ENCODE results near the gene HYCC1.
"Not testable (repeated sequence)": the region's sequence is repeated elsewhere in the genome, so short reads cannot be mapped to it uniquely, and the experiment has no call there.

The HYCC1 gene

DNA sequence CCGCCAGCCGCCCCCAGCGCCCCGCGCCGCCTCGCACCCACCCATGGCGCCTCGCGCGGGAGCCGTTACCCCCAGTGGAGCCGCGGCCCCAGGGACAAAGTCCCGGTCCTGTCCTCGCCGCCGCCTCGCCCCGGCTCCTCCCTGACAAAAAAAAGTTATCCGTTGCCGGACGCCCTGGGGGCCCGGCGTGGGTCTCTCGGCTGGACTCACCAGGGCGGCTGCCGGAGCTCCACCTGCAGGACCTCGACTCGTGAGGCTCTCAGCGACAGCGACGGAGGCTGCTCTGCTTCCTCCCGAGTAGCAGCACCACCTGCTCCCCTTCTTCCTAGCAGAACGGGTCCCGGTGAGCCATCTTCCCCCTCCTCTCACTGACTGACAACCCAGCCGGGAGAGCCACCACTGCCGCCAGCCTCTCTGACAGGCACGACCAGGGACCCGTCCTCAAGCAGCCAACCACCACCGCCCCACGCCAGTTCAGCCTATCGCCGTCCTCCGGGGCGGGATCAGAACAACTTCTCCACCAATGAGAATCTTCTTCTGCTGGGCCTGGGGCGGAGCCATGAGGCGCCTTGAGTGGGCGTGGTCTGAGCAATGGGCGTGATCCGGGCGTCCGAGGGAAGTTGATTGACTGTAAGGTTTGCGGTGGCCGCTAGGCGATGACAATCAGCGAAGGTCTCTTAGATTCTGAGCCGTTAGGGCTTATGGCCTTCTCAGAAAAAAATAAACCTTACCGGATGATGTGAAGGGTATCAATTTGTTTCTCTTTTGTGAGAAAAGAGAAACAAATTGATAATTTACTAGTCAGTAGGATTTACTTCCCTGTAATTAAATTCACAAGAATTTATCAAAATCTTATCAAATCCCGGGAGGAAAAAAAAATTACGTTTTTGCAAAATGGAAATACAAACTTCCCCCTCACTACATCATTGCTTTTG, at the start of gene HYCC1:
TSS of gene HYCC1 (minus strand) at position 416 of the 935 bp plus-strand sequence. CDS start 23,019 bp downstream, outside the sequence.
- DNase-seq (ENCODE audit: low read depth in 1 of 2, low spot score in 1 of 2): peak; percentile 96 to 97

DNA sequence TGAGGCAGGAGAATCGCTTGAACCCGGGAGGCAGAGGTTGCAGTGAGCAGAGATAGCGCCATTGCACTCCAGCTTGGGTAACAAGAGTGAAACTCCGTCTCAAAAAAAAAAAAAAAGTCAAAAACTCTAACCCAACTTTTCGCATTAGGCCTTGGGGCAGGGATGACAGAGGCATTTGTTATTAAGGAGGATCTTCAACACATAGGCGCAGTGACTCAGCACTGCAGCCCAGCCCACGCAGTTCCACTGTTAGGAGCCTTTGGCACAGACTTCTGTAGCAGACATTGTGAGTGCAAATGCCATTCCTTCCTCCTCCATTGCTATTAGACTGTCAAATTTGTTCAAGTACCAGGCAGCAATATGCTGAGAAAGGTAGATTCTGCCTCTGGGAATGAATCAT, 48.5 kb upstream of the HYCC1 start:
- DNase-seq (ENCODE audit: low read depth in 1 of 2, low spot score in 1 of 2): no peak

DNA sequence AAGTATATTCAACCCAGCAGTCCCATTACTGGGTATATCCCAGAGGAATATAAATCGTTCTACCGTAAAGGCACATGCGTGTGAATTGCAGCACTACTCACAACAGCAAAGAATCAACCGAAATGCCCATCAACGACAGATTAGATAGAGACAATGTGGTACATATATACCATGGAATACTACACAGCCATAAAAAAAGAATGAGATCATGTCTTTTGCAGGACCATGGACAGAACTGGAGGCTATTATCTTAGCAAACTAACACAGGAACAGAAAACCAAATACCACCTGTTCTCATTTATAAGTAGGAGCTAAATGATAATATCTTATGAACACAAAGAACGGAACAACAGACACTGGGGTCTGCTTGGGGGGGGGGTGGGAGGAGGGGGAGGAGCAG, 47.4 kb upstream of the HYCC1 start:
- DNase-seq (ENCODE audit: low read depth in 1 of 2, low spot score in 1 of 2): no peak

DNA sequence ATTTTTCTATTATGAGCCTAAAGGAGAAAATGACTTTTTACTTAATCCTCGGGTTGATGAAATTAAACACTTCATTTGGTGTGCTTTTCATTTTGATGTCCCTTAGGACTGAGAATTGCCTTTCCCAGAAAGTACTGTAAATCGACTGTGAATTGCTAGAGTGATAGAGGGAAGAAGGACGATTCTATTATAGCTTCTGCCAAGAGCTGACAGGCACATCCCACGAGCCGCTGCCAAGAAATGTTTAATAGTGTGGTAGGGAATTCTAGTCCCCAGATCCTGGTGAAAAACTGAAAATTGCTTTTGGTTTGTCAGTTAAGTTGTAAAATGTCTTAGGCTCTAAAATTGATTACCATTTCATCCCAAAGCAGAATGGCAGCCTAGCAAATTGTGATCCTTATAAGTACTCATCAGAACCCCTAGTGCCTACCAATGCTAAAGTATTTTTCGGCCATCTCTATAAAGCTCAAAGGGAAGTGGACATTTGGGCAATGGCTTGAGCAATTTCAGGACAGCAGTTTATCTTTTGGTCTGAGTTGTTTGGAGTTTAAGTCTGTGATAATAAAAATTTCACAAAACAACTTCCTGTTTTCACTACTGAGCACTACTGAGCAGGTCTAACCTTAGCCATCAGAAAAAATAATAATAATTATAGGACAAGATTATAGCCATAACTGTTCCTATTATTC, 44.6 kb upstream of the HYCC1 start:
- no peak for DNase-seq (ENCODE audit: low read depth in 1 of 2, low spot score in 1 of 2)

DNA sequence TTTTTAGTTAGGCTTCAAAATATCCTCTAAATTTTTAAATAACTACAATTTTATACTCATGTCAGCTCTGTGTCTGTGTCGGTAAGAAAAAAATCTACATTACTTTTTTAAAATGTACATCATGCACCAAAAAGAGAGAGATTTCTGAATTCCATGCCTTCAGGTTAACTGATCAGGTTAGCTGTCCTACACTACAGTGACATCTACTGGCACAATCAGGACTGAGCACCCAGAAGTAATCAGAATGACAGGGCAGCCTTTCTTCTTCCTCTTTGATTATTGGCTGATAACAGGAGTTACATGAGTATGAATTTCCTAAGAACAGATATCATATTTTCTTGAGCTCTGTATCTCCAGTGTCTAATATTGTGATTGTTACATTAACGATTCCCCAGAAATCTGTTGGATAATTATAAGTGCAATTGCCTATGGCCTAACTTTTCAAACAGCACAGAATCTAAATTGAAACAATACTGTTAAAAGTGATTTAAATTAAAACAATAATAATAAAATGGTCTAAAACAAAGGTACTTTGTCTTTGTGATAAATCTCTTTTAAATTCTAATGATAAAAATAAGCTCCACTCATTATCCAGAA, 41.8 kb upstream of the HYCC1 start:
- DNase-seq (ENCODE audit: low read depth in 1 of 2, low spot score in 1 of 2): peak in 1 of 2 donors; percentile 4

DNA sequence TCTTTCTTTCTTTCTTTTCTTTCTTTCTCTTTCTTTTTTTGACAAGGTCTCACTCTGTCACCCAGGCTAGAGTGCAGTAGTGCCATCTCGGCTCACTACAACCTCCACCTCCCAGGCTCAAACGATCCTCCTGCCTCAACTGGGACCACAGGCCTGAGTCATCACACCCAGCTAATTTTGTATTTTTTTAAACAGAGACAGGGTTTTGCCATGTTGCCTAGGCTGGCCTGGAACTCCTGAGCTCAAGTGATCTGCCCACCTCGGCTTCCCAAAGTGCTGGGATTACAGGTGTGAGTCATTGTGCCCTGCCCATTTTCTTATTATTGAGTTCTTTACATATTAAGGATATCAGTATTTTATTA, 37.2 kb upstream of the HYCC1 start:
- DNase-seq (ENCODE audit: low read depth in 1 of 2, low spot score in 1 of 2): not testable (repeated sequence)

DNA sequence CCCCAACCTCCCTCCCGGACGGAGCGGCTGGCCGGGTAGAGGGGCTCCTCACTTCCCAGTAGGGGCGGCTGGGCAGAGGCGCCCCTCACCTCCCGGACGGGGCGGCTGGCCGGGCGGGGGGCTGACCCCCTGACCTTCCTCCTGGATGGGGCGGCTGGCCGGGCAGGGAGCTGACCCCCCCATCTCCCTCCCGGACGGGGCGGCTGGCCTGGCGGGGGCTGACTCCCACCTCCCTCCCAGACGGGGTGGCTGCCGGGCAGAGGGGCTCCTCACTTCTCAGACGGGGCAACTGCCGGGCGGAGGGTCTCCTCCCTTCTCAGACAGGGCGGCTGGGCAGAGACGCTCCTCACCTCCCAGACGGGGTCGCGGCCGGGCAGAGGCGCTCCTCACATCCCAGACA, 32.4 kb upstream of the HYCC1 start:
- not testable (repeated sequence) for DNase-seq (ENCODE audit: low read depth in 1 of 2, low spot score in 1 of 2)

DNA sequence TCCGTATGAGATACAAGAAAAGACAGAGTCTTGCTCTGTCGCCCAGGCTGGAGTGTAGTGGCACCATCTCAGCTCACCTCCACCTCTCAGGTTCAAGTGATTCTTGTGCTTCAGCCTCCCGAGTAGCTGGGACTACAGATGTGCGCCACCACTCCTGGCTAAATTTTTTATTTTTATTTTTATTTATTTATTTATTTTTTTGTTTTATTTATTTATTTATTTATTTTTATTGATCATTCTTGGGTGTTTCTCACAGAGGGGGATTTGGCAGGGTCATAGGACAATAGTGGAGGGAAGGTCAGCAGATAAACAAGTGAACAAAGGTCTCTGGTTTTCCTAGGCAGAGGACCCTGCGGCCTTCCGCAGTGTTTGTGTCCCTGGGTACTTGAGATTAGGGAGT, 31.2 kb upstream of the HYCC1 start:
- DNase-seq (ENCODE audit: low read depth in 1 of 2, low spot score in 1 of 2): not testable (repeated sequence)

DNA sequence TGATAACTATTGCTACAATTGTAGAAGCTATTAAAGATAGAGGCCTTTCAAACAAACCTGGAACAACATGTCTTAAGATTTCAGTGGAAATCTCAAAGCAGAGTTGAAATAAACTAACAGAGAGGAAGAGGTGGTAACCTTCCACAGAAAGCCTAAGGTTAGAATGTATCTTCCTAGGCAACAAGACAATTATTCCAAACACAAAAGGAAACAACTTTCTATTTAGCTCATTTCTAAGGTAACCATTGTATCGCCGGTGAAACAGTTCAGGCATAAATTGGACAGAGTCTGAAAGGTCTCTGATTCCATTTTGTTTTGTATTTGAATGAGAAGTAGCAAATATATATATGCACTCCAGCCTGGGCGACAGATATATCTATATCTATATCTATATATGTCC, 30.7 kb upstream of the HYCC1 start:
- no peak for DNase-seq (ENCODE audit: low read depth in 1 of 2, low spot score in 1 of 2)

DNA sequence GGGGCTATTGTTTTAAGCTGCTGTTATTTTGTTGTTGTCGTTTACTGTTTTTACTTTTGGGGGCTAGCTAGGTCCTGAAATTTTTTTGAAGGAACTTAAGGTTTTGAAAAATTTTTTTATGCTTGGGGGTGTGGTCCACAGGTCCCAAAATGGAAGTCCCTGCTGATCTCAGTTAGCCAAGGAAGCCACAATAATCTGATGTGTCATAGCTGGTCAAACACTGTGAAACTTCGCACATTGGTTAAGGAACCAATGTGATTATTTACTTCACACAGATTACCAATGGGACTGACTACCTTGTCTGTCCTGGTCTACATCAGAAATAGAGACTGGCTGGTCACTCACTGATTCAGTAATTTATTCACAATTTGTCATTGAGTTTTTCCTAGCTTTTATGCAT, 29.5 kb upstream of the HYCC1 start:
- no peak for DNase-seq (ENCODE audit: low read depth in 1 of 2, low spot score in 1 of 2)

DNA sequence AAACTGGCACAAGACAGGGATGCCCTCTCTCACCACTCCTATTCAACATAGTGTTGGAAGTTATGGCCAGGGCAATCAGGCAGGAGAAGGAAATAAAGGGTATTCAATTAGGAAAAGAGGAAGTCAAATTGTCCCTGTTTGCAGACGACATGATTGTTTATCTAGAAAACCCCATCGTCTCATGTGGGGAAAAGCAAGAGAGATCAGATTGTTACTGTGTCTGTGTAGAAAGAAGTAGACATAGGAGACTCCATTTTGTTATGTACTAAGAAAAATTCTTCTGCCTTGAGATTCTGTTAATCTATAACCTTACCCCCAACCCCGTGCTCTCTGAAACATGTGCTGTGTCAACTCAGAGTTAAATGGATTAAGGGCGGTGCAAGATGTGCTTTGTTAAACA, 25.7 kb upstream of the HYCC1 start:
- not testable (repeated sequence) for DNase-seq (ENCODE audit: low read depth in 1 of 2, low spot score in 1 of 2)

DNA sequence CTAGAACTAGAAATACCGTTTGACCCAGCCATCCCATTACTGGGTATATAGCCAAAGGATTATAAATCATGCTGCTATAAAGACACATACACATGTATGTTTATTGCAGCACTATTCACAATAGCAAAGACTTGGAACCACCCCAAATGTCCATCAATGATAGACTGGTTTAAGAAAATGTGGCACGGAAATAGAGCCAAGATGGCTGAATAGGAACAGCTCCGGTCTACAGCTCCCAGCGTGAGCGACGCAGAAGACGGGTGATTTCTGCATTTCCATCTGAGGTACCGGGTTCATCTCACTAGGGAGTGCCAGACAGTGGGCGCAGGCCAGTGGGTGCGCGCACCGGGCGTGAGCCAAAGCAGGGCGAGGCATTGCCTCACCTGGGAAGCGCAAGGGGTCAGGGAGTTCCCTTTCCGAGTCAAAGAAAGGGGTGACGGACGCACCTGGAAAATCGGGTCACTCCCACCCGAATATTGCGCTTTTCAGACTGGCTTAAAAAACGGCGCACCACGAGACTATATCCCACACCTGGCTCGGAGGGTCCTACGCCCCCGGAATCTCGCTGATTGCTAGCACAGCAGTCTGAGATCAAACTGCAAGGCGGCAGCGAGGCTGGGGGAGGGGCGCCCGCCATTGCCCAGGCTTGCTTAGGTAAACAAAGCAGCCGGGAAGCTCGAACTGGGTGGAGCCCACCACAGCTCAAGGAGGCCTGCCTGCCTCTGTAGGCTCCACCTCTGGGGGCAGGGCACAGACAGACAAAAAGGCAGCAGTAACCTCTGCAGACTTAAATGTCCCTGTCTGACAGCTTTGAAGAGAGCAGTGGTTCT, 21.8 kb upstream of the HYCC1 start:
- not testable (repeated sequence) for DNase-seq (ENCODE audit: low read depth in 1 of 2, low spot score in 1 of 2)

DNA sequence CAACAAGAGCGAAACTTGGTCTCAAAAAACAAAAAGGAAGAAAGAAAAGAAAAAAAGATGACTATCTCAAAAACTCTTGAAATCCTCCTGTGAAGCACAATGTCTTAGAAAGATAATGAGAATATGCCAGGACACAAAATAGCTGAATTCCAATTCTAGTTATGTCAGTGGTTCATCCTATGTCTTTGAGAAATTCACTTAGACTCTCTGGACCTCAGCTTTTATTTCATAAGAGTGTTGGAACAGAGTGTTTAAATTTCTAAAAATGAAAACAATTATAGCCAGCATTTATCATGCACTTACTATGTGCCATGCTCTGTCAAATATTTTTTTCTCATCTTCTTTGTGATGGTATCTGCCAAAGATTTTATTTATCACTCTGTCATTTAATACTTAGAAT, 13.3 kb upstream of the HYCC1 start:
- no peak for DNase-seq (ENCODE audit: low read depth in 1 of 2, low spot score in 1 of 2)

DNA sequence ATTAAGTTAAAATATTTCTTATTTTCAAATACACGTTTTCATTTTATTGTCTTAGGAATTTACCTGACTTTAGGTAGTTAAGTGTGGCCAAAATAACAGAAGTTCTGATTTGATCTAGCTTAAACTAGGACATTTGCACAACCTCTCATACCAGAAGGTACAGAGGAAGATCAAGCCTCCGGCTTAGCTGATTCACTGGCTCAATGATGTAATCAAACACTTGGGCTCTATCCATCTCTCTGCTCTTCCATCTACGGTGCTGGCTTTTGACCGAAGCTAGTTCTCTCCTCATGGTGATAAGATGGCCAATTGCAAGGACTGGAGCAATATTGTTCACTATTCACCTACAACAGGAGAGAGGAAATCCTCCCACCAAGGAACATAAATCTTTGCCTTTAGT, 12.2 kb upstream of the HYCC1 start:
- DNase-seq (ENCODE audit: low read depth in 1 of 2, low spot score in 1 of 2): no peak

DNA sequence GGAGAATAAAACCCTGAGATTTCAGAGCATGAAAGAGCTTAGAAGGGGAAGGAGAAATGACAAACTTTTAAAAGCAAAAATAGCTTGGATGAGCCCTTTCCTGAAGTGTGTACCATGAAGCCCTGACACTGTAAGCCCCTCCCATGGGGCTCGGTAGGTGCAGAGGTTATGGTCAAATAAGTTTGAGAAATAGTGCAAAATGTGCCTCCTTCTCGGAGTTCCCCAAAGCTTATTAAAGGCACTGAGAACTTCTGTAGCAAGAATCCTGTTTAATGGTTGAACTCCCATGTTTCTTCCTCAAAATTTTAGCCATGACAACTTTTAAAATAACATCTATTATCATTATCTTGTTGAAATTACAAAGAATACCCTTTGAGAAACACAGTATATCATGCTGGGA, 10.5 kb upstream of the HYCC1 start:
- DNase-seq (ENCODE audit: low read depth in 1 of 2, low spot score in 1 of 2): no peak

DNA sequence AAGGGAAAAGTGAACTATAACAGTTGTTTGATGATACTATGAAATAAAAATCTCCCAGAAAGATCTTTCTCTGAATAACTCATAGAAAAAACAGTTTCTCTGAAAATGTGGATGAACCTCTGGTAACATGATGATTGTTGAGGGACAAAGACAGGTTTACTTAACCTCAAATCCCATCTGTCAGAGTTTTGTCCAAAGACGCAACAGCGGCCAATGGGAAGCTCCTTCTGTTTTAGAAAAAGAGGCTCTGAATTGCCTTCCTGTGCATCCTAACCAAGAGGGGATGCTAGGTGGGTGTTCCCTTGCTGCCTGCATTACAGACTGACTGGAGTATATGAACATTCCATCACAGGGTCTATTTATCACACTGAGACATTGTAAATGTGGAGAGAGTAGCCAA, 8.9 kb upstream of the HYCC1 start:
- DNase-seq (ENCODE audit: low read depth in 1 of 2, low spot score in 1 of 2): no peak

DNA sequence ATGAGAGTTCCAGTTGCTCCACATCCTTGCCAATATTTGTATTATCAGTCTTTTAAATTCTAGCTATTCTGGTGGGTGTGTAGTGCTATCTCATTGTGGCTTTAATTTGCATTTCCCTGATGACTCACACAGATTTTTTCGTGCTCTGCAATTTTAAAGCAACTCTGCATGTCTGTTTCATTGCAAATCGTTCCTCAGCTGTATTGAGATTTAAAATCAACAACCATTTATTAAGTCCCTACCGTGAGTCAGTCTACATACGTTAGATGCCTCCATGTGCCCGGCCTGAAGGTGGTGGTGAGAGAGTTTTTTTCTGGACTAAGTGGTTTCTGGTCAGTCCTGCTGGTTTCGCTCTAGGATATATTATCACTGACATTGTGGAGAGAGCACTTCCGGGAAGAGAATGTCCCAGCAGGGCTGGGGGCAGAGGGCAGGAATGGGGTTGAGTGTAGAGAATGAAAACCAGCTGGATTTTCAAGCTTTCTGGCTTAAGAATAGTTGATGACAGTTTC, 8.4 kb upstream of the HYCC1 start:
- DNase-seq (ENCODE audit: low read depth in 1 of 2, low spot score in 1 of 2): no peak

DNA sequence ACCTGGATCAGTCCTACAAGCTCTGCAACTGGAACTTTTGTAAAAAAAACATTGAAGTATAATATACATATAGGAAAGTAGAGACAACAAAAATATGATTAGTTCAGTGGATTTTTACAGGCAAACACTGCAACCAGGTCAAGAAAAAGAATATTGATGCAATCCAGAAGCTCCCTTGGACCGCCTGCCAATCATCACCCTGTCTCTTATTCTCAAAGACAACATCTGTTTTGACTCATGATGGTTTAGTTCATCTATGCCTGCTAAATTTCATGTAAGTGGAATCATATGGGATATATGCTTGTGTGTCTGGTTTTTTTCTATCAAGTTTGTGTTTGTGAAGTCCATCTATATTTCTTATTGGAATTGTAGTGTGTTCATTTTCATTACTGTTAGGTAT, 7.7 kb upstream of the HYCC1 start:
- no peak for DNase-seq (ENCODE audit: low read depth in 1 of 2, low spot score in 1 of 2)

DNA sequence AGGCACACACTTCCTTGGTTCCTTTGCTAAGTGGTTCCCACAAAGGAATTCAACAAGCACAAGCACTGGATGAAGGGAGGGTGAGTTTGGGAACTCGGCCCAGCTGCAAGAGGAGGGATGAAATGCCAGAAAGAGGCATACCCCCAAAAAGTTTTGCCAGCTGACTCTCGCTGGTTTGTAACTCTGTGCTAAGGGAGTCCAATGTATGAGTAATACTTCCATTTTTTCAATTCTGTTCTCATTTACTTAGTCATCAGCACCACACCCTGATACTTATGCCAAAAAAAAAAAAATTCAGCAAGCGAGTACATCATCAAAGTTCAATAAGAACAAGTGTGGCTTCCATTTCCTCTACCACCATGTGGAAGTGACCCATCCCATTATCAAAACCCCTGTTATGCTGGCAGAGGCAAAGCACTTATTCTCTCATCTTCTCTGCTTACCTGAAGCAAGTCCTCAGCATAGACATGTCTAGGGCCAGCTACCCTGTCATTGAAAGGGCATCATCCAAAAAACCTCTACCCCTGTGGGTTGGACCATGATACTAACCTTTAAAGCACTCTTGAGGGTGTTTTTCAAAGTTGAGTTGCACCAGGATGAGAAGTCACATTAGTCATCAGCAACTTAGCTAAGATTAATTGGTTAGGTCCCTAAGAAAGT, 6.9 kb upstream of the HYCC1 start:
- no peak for DNase-seq (ENCODE audit: low read depth in 1 of 2, low spot score in 1 of 2)

DNA sequence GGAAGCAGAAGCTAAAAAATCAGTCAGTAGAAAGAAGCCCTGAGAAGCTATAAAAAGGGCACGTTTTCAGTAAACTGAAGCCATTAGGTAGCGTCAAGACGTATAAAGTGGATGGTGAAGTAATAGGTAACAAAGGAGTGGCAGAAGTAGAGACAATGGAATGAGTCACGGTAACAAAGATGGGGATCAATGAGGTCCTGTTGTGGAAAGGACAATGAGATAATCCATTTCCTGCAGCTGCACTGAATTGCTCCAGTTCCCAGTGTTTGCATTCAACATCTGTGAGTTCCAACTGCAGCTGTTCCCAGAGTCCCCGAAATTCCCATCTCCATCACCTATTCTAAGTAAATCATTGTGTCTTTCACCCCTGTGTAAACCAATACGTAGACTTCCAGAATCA, 4.8 kb upstream of the HYCC1 start:
- DNase-seq (ENCODE audit: low read depth in 1 of 2, low spot score in 1 of 2): no peak

Measured in stimulated activated CD4-positive, alpha-beta T cell treated with anti-CD3 and anti-CD28 coated beads, Interleukin-15, amount 100 ng/mL, for 1 hour (primary cell).